ENCODE results near the gene SLC25A34.

DNA sequence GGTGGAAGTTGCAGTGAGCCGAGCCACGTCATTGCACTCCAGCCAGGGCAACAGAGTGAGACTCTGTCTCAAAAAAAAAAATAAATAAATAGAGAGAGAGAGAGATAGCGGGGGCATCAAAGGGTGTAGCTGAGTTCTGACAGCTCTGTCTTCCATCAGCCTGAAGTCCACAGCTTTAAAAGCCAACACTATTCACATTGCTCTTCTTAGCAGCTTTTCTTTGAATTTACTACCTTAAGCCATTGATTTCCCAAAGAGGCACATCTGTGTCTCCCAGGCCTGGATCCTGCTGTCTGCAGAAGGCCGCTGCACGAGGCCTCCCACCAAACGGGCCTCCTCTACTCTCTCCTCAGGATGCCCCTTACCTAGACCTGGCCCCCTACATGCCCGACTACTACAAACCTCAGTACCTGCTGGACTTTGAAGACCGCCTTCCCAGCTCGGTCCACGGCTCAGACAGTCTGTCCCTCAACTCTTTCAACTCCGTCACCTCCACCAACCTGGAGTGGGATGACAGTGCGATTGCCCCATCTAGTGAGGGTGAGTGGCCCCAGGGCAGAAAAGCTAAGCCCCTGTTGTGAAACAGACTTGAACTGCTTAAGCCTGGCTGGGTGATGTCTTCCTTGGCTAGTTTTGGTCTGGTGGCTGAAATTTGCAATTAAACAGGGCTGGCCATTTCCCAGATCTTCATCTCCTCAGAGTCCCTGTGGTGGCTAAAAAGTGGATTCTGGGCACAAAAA is 16.5 kb upstream of the SLC25A34 start:
- TF ChIP-seq, protein P1, sequence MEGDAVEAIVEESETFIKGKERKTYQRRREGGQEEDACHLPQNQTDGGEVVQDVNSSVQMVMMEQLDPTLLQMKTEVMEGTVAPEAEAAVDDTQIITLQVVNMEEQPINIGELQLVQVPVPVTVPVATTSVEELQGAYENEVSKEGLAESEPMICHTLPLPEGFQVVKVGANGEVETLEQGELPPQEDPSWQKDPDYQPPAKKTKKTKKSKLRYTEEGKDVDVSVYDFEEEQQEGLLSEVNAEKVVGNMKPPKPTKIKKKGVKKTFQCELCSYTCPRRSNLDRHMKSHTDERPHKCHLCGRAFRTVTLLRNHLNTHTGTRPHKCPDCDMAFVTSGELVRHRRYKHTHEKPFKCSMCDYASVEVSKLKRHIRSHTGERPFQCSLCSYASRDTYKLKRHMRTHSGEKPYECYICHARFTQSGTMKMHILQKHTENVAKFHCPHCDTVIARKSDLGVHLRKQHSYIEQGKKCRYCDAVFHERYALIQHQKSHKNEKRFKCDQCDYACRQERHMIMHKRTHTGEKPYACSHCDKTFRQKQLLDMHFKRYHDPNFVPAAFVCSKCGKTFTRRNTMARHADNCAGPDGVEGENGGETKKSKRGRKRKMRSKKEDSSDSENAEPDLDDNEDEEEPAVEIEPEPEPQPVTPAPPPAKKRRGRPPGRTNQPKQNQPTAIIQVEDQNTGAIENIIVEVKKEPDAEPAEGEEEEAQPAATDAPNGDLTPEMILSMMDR (IDR thresholded peaks at IDR 0.05): no peak
- TF ChIP-seq POLR2A (IDR thresholded peaks at IDR 0.05): no peak

All from lower leg skin (tissue), 3 donors.